NCI-H526 treated with DMSO at 0.1 percent for 48 hours (cell line): Measurements from ENCODE around the gene MMP11.

Experiments
- DNase-seq: peaks from one replicate; lab custom pipeline; 2025; lab: John Stamatoyannopoulos, UW

MMP11 gene

DNA sequence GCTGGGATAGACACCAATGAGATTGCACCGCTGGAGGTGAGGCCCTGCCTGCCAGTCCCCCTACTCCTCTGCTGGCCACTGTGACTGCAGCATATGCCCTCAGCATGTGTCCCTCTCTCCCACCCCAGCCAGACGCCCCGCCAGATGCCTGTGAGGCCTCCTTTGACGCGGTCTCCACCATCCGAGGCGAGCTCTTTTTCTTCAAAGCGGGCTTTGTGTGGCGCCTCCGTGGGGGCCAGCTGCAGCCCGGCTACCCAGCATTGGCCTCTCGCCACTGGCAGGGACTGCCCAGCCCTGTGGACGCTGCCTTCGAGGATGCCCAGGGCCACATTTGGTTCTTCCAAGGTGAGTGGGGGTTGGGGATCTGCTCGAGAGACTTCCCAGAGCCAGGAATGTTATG, 8.4 kb downstream of the MMP11 start:
- no peak for DNase-seq

DNA sequence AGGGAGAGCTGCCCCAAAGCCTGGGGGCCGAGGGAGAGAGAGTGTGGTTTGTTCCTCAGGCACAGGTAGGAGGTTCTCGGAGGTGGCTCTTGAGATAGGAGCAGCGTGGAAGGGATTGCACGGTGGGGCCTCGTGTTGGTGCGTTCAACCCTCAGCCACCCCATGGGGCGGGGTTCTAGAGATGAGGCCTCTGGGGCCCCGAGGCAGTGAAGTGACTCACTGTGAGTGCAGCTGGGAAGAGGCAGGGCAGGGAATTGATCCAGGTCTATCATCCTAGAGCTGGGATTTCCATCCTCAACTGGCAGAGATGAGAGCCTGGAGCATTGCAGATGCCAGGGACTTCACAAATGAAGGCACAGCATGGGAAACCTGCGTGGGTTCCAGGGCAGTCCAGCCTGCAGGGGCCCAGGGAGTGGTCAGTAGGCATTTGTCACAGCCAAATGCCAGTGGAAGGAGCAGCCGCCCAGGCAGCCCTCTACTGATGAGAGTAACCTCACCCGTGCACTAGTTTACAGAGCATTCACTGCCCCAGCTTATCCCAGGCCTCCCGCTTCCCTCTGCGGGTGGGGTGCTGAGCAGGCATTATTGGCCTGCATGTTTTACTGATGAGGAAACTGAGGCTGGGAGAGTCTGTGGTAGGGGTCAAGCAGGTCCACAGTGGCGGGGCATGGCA, 9.0 kb downstream of the MMP11 start:
- DNase-seq = no peak

DNA sequence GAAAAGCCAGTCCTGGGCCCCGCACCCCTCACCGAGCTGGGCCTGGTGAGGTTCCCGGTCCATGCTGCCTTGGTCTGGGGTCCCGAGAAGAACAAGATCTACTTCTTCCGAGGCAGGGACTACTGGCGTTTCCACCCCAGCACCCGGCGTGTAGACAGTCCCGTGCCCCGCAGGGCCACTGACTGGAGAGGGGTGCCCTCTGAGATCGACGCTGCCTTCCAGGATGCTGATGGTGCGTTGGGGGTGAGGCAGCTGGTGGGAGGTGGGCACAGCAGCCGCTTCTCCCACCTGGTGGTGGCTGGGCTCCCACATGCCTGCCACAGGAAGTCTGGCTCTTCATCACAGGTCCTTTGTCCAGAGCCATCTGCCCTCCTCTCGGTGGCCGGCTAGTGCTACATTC, 9.6 kb downstream of the MMP11 start:
- DNase-seq = no peak

DNA sequence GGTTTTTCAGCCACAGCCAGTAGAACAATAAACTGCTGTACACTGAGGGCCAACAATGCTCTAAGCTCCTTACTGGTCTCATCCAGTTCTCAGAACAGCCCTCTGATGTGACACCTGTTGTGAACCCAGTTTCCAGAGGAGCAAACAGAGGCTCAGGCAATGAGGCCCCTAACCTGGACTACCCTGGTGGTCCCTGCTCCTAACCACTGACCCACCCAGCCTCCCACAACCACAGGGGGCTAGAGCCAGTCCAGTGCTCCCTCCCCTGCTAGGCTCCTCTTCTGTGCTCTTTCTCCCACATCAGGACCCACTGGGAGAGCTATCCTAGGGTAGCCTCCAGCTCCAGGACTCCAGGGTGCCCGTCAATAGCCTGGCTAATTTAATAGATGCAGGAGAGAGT, 10.1 kb downstream of the MMP11 start:
- DNase-seq = no peak

DNA sequence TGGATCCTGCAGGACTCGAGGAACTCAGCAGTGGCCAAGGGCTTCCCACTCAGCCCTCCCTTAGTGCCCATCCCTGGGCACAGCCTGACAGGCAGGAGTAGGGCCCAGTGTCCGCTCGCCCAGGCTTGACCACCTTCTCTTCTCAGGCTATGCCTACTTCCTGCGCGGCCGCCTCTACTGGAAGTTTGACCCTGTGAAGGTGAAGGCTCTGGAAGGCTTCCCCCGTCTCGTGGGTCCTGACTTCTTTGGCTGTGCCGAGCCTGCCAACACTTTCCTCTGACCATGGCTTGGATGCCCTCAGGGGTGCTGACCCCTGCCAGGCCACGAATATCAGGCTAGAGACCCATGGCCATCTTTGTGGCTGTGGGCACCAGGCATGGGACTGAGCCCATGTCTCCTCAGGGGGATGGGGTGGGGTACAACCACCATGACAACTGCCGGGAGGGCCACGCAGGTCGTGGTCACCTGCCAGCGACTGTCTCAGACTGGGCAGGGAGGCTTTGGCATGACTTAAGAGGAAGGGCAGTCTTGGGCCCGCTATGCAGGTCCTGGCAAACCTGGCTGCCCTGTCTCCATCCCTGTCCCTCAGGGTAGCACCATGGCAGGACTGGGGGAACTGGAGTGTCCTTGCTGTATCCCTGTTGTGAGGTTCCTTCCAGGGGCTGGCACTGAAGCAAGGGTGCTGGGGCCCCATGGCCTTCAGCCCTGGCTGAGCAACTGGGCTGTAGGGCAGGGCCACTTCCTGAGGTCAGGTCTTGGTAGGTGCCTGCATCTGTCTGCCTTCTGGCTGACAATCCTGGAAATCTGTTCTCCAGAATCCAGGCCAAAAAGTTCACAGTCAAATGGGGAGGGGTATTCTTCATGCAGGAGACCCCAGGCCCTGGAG, 10.9 kb downstream of the MMP11 start:
- no peak for DNase-seq

DNA sequence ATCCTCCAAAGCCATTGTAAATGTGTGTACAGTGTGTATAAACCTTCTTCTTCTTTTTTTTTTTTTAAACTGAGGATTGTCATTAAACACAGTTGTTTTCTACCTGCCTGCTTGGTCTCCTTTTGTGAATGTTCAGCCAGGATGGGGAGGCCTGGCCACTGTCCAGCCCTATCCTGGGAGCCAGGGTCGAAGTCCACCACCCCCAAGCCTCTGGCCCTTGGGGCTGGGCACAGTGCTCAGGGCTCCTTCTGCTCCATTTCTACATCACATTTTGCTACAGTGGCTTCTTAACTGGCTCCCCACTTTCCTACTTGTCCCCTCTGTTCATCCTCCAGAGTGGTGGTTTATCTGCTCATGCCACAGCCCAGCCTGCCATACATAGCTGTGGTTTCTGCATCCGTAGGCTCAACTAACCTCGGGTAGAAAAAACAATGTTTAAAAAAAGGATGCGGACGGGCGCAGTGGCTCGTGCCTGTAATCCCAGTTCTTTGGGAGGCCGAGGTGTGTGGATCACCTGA, 11.6 kb downstream of the MMP11 start:
- no peak for DNase-seq

DNA sequence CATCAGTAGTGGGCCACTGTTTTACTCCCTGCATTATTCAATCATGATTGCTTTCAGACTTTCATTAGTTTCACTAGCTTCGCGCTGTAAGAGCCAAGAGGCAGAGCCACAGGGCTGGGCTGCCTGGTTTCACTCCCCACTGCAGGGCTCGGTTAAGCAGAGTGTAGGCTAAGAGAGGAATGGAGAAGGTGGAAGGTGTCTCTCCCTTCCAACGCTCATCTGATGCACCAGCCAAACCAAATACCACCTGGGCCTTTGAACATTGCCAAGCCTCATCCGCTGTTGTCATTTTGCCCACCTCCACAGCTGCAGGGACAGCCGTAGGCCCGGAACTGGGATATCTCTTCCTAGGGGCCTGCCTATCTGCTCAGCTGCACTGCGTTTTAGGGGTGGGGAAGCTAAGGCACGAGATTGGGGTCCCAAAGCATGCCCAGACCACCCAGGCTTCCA, 13.6 kb downstream of the MMP11 start:
- no peak for DNase-seq

DNA sequence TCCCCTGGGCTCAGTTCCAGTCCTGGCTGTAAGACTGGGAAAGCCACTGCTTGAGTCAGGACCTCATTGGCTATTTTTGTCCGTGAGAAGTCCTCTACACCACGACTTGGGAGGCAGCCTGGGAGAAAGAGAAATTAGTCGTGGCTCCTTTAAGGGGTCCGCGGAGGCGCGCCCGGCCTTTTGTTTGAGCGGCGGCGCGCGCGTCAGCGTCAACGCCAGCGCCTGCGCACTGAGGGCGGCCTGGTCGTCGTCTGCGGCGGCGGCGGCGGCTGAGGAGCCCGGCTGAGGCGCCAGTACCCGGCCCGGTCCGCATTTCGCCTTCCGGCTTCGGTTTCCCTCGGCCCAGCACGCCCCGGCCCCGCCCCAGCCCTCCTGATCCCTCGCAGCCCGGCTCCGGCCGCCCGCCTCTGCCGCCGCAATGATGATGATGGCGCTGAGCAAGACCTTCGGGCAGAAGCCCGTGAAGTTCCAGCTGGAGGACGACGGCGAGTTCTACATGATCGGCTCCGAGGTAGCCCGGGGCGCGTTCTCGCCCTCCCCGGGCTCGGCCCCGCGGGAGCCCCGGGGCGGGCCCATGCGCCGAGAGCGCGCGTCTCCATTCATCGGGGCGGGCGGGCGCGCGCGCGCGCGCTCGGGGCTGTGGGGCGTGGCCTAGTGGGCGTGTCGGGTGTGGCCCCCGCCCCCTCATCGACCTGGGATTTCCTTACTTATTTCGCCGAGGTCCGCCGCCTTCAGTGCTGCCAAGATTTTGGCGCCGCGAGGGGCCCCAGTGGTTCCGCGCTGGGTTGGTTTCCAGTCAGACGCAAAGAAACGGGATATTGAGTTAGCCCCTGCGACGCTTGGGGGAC, 14.3 kb downstream of the MMP11 start, which contains the start of gene SMARCB1:
TSS of gene SMARCB1 (plus strand) at position 215 of the 848 bp plus-strand sequence. CDS start at position 419, 204 bp downstream.
- DNase-seq = peak; percentile 51

DNA sequence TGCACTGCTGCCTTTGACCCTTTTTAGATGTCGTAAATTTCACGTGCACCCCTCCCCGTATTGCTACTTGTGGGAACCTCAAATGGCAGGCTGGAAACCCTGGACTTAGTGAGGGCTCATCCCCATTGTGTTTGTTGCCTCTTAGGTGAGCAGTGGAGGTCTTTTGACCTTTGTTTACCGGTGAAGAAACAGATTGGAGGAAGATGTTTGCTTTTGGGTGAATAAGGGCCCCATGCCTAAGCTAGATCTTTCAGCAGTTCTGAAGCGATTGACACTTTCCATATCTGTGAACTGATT, 14.9 kb downstream of the MMP11 start:
- no peak for DNase-seq

DNA sequence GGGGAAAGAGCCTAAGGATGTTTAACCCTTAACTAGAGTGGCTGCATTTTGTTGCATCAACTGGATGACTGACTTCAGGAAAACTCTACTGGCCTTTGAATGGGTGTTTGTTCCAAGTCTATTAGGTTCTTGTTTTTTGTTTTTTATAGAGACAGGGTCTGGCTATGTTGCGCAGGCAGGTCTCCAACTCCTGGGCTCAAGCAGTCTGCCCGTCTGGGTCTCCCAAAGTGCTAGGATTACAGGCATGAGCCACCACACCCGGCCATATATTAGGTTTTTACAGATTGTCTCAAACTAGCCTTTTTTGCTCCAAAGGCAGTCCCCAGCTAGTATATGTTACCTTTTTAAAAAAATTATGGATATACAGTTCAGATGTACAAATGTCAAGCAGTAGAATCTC, 15.3 kb downstream of the MMP11 start:
- no peak for DNase-seq

DNA sequence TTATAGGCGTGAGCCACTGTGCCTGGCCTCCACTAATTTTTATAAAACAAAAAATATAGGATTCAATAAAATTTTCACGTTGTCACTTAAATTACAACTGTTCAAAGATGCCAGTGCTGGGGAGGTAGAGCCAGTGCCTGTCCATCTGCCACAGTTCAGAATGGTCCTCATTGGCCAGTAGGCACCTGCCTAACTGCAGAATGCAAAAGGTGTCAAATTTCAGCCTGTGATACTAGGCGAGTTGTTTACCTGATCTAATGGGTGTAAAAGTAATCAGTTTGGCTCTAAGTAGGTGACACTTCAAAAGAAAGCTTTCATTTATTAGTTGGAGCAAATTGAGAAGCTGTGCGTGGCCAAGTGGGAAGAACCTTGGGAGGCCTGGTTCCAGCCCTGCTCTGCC, 16.5 kb downstream of the MMP11 start:
- no peak for DNase-seq

DNA sequence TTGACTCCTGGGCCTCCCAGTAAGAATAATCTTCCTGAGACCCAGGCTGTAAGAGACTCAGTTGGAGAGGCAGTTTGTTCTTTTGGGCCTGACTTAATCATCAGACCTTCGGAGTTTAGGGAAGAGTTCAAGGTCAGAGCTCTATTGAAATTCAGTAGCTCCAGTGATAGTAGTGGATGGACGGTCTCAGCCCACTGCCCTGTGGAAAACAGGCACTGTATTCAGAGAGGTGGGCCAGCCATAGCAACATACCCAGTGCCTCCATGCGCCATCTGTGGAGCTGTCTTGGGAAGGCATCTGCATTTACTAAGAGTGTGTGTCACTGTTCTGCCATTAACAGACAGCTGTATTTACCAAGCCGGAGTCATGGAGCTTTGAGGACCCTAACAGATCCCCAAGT, 17.0 kb downstream of the MMP11 start:
- DNase-seq = no peak

DNA sequence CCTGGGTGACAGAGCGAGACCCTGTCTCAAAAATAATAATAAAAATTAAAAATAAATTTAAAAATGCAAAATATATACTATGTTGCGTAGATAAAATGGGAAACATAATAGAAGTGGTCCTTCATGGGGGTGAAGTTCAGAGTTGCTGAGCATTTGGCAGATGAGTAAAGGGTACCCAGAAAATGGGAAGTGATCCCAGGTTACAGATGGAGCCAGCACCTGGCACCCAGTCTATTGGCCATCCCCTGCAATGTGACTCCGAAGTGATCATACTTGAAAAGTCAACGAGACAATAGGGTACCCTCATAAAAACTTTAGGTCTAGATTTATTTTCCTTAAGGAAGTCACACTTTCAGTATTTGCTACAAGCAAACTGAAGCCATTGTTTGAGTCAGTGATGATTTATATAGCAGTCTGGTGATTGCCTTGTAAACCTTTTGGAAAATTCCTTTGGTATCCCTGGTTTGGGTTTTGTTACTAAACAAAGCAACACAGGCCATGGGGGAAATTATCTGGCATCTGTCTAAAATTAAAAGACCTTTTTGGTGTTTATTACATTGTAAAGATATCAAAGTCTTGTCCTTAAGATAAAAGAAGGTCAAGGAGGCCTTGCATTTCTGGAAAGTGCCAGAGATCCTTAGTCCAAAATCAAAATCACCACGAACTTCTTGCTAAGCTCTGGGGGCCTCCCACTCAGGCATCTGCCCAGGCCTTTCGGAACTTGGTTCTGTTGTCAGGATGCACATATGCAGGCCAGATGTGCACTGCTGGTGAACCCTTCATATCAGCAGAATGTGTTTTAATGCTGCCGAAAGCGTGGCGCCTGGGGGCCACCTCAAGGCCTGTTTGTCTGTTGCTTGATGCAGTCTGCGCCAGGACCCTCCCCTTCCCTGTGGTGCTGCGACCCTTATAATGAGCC, 18.4 kb downstream of the MMP11 start:
- DNase-seq = no peak

DNA sequence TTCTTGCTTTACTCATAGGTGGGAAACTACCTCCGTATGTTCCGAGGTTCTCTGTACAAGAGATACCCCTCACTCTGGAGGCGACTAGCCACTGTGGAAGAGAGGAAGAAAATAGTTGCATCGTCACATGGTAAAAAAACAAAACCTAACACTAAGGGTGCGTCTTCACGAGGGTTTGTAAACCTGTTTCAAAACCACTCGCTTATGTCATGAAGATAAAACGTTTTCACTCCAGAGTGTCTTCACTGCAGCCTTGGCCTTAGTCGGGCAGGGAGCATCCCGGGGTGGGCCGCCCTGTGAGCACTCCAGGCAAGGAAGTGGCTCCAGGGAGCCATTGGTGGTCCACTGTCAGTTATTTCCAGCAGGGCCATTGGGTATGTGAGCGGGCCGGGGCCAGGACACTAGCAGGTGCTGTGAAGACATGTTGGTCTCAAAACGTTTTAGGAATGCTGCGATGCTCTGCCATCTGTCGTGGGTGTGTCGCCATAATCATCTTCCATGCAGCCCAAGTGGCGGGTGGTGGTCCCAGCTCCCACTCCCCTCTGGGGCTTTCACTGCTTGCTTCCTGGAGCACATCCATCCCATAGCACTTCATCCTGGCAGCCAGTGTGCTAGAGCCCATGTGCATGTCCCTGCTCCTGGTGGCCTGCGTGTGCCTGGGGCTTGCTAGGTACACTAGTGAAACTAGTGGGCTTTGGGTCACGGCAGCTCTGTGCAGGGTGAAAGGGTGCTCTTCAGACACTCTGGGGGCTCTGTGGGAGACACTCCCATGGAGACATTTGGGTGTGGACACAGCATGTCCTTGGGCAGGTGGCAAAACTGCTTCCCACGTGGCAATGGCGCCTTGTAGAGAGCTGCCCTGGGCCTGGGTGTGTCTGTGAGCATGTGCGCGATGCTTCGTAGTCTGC, 19.3 kb downstream of the MMP11 start:
- no peak for DNase-seq

DNA sequence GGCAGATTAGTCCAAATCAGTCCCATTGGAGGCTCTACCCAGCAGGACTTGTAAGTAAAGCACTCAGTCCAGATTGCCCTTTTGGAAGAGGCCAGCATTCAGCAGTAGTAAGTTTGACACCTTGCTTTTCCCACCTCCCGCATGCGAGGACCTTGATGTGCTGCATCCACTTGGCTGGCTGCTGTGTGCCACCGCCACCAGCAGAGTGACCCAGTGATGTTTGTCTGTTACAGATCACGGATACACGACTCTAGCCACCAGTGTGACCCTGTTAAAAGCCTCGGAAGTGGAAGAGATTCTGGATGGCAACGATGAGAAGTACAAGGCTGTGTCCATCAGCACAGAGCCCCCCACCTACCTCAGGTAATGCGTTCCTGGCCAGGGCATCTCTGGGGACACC, 20.7 kb downstream of the MMP11 start:
- DNase-seq = no peak

DNA sequence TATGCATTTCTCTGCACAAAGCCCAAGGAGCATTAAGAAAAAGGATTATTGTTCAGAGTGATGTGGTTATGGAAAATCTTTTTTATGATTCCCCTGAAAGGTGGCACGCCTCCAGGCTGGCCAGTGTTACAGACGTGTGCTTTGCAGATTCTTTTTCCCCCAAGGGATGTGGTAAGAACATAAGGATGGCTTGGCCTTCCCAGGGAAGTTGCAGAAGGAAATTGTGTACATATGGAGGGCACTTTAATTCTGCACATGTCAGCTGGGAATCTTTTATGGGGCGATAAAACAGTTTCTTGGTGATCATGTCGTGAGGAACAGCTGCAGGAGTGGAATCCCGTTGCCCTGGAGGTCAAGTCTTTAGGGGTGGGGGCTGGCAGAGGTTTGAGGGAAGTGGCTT, 23.8 kb downstream of the MMP11 start:
- DNase-seq = no peak

DNA sequence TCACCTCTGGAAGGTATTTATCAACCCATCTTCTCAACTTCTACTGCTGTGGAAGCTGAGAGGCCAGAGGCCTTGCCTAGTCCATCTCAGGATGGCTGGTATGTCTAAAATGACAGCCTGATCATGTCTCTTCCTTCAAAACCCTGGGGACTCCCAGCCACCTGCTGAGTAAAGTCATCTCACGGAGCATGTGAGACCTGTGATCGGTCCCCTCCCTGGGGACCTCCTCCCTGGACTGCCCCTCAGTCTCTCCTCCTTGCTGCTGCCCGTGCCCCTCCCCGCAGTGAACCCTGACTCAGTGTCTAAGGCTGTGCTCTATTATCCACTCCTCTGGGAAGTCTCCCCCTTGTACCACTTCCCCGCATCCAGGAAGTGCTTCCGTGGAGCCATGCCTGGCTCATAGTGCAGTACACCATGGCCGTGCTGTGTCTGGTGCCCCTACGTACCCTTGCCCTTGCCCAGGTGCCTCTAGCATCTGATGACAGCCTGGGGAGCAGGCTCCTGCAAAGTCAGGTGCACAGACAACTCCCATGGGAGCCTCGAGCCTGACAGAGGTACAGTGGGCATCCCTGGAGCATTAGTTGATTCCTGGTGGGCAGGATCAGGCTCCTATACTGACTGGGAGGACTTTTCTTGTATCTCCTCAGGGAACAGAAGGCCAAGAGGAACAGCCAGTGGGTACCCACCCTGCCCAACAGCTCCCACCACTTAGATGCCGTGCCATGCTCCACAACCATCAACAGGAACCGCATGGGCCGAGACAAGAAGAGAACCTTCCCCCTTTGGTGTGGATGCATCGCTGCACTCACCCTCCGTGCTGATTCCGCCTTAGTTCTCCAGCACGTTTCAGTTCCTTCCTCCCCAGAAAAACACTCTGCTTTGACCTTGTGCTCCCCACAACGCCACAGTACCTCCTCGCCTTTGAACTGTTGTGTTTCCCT, 27.9 kb downstream of the MMP11 start:
- DNase-seq = no peak

DNA sequence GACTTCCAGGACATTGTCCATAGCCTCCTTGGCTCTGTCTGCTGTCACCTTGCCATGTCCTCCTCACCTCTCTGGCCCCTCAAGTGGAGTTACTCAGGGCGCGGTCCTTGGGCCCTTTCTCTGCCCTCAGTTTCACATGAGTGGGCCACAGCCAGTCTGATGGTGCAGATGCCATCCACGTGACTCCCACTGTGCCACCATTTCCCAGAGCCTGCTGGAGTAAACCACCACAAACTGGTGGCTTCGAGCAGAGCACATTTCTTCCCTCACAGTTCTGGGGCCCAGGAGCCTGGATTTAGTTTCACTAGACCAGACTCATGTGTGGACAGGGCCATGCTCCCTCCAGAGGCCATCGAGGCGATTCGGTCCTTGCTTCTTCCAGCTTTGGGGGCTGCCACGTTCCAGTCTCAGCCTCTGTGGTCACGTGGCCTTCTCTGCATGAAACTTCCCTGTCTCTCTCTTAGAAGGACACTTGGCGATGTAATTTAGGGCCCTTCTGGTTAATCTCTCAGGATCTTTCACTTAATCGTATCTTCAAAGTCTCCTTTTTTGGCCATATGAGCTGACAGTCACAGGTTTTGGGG, 28.7 kb downstream of the MMP11 start:
- no peak for DNase-seq

DNA sequence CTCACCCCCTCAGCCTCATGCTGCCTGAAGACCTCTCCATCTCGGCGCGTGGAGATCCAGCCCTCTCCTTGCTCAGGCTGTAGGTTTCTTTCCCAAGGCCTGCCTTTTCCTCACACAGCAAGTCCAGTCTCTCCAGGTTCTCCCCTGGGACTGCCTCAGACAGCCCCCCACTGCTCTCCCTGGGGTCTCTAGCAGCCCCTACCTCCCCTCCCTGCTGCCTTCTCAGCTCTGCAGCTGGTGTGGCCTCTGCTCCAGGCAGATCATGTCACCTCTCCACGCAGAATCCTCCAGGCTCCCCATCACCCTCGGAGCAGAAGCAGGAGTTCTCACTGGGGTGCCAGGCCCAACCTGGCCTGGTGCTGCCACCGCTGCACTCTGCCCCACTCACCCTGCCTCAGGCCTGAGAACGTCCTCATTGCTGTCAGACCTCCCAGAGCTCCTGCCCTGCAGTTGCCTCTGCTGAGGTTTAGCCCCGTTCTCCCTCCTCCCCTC, 29.3 kb downstream of the MMP11 start:
- DNase-seq = no peak
